ENCODE results near the gene TBL1X.

DNA sequence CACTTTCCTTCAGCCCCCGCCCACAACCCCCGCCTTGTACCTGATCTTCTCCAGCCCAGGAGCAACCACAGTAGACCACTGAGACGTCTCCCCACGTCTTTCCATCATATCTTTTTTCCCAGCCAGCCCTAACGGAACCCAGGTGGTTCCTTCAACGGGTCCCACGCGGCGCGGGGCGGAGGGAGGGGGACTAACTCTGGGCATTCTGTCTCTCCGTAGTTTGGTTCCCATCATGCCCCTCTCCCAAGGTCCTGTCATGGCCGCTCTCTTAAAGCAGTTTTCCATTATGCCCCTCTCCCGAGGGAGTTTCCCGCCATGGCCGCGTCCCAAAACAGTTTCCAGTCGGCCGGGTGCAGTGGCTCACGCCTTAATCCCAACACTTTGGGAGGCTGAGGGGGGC is 21.5 kb upstream of the TBL1X start:
- TF ChIP-seq, protein P1, sequence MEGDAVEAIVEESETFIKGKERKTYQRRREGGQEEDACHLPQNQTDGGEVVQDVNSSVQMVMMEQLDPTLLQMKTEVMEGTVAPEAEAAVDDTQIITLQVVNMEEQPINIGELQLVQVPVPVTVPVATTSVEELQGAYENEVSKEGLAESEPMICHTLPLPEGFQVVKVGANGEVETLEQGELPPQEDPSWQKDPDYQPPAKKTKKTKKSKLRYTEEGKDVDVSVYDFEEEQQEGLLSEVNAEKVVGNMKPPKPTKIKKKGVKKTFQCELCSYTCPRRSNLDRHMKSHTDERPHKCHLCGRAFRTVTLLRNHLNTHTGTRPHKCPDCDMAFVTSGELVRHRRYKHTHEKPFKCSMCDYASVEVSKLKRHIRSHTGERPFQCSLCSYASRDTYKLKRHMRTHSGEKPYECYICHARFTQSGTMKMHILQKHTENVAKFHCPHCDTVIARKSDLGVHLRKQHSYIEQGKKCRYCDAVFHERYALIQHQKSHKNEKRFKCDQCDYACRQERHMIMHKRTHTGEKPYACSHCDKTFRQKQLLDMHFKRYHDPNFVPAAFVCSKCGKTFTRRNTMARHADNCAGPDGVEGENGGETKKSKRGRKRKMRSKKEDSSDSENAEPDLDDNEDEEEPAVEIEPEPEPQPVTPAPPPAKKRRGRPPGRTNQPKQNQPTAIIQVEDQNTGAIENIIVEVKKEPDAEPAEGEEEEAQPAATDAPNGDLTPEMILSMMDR (IDR thresholded peaks at IDR 0.05), result no peak
- TF ChIP-seq POLR2AphosphoS5 (IDR thresholded peaks at IDR 0.05), result no peak

Data from breast epithelium (tissue), 3 donors.